HuH-7 (cell line): Measurements from ENCODE around the gene FGF2.
"Not testable (repeated sequence)": the region's sequence is repeated elsewhere in the genome, so short reads cannot be mapped to it uniquely, and the experiment has no call there.

Experiments
- DNase-seq: peaks from one replicate; pipeline ENCODE4 v3.0.0; 2011; ENCODE audit warnings: low spot score

FGF2 gene

GRCh38 chr4:122847931-122848330 lies 21.3 kb downstream of the FGF2 start:
- DNase-seq, result no peak

- not testable (repeated sequence) for DNase-seq
Observed at GRCh38 chr4:122849789-122850188, 23.2 kb downstream of the FGF2 start.

GRCh38 chr4:122851568-122851967 lies 24.9 kb downstream of the FGF2 start:
- no peak for DNase-seq

- DNase-seq, result no peak
Observed at GRCh38 chr4:122854447-122855352, 28.1 kb downstream of the FGF2 start.

GRCh38 chr4:122855353-122855890 lies 28.8 kb downstream of the FGF2 start:
- DNase-seq, result no peak

- no peak for DNase-seq
Observed at GRCh38 chr4:122857160-122857559, 30.5 kb downstream of the FGF2 start.

GRCh38 chr4:122858705-122859104 lies 32.1 kb downstream of the FGF2 start:
- no peak for DNase-seq

GRCh38 chr4:122861172-122861943 lies 34.7 kb downstream of the FGF2 start:
- DNase-seq, result no peak

GRCh38 chr4:122863639-122864038 lies 37.0 kb downstream of the FGF2 start:
- DNase-seq, result no peak

GRCh38 chr4:122865425-122865824 lies 38.8 kb downstream of the FGF2 start:
- no peak for DNase-seq

GRCh38 chr4:122868235-122868634 lies 41.6 kb downstream of the FGF2 start:
- DNase-seq, result not testable (repeated sequence)

GRCh38 chr4:122873146-122873545 lies 46.5 kb downstream of the FGF2 start:
- no peak for DNase-seq

- DNase-seq, result peak; percentile 15
Observed at GRCh38 chr4:122873821-122874593, 47.4 kb downstream of the FGF2 start.

GRCh38 chr4:122875949-122876348 lies 49.3 kb downstream of the FGF2 start:
- no peak for DNase-seq

- no peak for DNase-seq
Observed at GRCh38 chr4:122876456-122876855, 49.8 kb downstream of the FGF2 start.

GRCh38 chr4:122879001-122879400 lies 52.4 kb downstream of the FGF2 start:
- DNase-seq, result no peak

- no peak for DNase-seq
Observed at GRCh38 chr4:122882857-122883735, 56.5 kb downstream of the FGF2 start.

- DNase-seq, result no peak
Observed at GRCh38 chr4:122884499-122884898, 57.9 kb downstream of the FGF2 start.

- DNase-seq, result no peak
Observed at GRCh38 chr4:122889726-122890125, 63.1 kb downstream of the FGF2 start.

- no peak for DNase-seq
Observed at GRCh38 chr4:122890147-122890795, 63.6 kb downstream of the FGF2 start.

- no peak for DNase-seq
Observed at GRCh38 chr4:122894827-122895226, 68.2 kb downstream of the FGF2 start.
